Measurements from ENCODE around the gene SPOCK1.

Gene SPOCK1

DNA sequence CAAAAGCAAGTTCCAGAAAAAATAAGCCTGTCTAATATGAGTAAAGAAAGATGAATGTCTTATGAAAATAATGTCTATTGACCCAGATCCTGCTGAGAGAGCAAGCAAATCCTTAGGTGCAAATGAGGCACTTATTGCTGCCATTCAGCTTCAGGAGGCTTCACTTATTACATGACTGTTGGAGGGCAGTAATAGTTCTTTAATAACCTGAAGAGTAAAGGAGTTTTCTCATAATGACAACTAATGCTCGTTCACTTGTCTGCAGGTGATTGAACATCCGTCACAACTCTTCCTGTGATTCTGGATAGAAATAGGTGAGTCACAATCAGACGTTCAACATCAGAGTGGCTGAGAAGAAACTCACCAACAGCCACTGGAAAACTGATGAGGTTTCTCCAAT, 58.3 kb downstream of the SPOCK1 start:
- DNase-seq, result no peak

DNA sequence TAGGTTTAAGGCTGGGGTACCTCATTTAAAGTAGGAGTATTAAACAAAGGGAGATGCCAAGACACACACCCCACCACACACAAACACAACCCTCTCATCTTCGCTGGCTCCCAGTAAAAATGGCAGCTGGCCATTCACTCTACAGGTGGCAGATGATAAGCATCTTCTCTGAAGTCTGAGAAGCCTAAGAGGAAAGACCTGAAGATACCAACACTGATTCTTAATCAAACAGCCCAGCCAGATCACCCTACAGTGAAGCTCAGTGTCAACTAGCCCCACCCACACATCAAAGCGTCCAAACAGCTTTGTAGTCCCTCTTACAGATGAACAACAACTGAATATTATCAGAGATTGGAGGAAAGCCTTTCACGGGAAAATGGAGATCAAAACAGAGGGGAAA, 59.5 kb downstream of the SPOCK1 start:
- DNase-seq, result no peak

DNA sequence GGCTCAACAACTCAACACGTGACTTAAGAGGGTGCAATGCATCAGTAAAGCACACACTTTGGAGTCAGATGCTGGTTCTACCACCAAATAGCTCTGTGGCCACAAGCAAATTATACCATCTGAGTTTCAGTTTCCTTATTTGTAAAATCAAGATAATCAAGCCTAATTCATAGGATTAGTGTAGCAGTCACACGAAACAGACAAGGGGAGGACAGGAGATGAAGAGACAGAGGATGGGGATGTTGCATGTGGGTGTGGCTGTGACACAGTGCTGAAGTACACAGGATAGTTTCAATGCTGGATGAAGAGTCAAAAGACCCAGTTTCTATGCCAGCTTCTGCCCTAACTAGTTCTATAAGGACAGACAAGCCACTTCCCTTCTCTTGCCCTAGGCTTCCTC, 60.2 kb downstream of the SPOCK1 start:
- no peak for DNase-seq

DNA sequence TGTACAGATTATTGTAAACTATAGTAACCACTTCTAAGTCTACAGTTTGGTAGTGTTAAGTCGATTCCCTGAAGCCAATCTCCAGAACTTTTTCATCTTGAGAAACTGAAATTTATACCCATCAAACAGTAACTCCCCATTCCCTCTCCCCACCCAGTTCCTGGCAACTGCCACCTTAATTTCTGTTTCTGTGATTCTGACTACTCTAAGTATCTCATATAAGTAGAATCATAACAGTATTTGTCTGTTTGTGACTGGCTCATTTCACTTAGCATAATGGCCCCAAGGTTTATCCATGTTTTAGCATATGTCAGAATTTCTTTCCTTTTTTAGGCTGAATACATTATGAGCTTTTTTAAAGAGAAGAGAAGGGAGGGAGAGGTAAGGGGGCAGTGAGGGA, 61.4 kb downstream of the SPOCK1 start:
- no peak for DNase-seq

DNA sequence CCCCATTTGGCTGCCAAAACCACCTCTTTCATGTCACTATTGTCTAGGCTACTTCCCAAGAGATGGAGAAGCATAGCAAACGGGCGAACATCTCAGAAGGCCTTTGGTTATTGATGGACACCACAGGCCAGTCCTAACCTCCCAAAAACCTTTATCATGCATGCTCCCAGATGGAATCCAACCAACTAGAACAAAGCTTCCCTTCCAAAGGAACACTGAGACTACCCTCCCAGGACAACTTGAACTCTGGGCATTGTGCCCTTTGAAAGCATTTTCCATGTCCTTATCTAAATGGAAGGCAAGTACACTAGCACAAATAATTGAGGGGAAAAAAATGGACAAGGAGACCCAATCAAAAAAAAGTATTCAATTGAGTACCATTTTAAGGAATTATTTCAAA, 65.6 kb downstream of the SPOCK1 start:
- no peak for DNase-seq

DNA sequence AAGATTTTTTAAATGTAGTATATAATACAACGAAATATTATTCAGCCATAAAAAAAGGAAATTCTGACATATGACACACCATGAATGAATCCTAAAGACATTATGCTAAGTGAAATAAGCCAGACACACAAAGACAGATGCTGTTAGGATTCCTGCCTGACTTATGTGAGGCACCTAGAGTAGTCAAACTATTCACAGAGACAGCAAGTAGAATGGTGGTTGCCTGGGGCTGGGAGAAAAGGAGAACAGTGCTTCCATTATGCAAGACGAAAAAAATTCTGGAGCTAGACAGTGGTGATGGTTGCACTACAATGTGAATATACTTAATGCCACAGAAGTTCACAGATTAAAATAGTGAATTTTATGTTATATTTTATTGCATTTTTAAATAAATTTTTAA, 66.8 kb downstream of the SPOCK1 start:
- DNase-seq, result no peak

DNA sequence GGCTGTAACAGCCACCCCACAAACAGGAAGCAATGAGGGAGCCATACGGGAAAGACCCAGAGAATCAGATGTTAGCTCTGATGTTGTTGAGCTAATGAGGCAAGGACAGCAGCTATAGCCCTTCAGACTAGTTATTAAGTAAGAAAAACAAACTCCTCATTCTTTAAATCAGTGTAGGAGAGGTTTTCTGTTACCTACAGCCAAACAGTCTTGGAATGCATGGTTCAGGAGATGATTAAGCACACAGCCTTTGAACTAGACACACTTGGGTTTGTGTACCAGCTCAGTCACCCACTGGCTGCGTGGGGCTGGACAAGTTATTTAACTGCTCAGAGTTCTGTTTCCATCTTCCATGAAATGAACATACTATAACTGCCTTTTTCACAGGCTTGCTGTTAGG, 68.1 kb downstream of the SPOCK1 start:
- DNase-seq, result no peak

DNA sequence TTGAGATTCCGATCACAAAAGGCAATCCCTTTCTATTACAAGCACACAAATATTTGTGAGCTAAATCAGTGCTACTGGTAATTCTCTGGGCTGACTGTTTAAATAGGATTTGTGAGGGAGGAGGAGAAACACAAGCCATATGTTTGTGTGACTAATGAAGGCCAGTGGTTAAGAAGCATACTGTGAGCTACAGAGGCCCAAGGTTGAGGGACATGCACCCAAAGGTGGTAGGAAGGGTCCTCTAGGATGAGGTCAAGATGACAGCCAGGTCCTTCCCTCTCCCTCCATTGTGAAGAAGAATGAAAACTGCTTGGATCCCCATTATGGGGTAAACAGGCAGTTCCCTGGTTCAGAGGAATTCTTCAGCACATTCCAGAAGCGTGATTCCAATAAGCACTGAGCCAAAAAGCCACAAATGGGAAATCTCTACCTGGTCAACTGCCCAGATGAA, 83.9 kb downstream of the SPOCK1 start:
- DNase-seq, result no peak

DNA sequence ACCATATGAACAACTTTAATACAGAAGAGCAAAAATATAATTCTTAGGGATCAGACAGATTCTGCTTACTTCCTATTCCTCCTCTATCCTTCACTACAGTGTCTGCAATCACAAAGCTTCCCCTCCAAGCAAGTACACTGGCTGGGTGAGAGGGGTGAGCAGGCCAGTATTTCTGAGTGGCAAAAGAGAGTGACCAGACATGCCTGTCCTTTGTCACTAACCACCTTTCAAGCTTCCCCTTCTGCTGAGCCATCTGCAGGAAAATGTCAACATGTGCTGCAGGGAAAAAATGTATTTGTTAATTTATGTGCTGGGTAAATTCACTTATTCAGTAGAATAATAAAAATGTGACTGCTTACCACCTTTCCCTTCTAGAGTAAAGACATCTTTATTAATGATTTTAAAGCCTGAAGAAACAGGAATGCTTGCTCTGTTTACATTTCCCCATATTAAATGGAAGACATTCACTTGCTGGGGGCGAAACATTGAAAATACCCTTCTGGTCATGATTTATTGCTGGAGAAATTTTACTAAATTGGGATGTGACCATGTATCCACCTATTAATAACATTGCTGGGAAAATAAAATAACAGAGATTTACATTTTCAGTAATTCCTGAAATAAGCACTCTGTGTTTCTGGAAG, 84.9 kb downstream of the SPOCK1 start:
- DNase-seq, result no peak

DNA sequence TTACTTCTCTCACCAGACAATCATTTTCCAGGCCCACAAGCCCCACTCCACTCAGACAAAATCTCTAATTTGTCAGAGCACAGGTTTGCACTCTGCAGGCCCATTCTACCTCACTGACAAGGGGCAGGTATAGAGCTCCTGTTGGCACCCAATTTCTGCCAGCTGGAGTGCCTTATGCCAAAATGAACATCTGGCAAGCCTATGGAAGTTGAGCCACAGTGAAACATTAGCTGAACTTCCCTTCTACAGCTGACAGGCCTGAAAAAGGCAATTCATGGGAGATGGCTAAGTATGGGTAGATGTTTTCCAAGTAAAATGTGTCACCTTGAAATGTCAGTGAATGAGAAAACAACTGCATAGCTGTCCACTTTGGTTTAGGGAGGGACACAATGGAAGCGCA, 87.0 kb downstream of the SPOCK1 start:
- no peak for DNase-seq

DNA sequence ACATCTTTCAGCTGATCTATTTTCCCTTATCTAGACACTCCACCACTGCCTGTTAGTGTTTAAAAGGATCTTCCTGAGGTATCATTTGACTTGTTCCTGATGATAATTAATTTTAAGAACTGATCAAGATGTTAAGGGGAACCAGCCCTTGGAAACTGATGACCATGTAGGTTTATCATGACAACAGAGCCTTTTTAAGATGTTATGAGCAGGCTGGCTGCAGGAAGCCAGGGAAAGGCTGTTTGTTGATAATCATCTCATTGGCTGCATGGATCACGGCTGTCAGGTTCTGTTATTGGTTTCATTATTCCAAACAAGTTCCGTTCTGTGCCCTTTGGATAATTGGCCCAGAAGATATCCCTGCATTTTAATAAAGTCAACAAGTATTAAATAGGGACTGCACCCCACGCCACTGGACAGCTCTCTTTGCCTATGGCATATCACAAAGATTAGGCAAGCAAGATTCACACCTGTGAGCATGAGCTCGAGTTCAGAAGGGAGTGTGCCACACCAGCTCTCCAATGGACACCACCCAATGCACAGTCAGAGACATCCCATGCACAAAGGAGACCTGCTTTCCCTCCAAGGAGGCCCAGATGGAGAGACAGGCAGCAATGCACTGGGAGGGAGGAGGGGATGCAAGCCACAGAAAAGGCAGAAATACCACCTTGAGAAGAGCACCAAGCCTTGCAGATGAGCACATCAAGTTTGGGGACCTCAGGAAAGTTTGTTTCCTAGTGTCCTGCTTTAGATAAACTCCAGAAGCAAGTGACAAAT, 88.7 kb downstream of the SPOCK1 start:
- no peak for DNase-seq

DNA sequence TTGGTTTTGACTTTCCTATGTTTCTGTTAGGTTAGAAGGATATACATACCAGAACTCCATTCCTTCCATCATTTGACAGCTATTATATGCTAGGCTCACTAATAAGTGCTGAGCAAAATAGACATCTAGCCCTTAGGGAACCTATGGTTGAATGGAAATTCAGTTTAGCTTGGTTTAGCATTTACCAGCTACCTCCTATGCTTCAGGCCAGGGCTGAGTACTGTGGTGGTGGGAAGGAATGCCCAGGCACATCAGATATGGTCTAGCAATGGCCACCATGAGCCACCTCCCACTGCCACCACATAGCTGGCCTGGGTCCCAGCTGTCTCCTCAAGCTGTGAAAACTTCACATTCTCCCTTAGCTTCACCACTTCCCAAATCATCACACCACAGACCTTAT, 89.4 kb downstream of the SPOCK1 start:
- no peak for DNase-seq

DNA sequence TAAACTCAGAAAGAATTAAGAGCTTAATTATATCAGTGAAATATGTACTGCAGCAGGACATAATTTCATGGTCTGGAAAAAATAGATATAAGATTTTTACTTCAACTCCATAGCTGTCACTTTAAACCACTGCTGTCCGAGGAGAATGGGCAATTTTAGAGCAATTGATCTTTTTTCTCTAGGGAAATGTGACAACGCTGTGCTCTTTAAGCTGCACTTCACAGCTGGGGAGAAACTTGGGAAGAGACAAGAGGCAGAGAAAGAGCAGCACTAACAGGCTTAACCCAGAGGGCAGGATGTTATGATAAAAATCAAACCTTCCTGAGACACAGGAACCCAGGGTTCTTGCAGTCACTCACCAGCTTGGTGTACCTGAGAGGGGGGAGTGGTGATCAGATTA, 92.0 kb downstream of the SPOCK1 start:
- no peak for DNase-seq

DNA sequence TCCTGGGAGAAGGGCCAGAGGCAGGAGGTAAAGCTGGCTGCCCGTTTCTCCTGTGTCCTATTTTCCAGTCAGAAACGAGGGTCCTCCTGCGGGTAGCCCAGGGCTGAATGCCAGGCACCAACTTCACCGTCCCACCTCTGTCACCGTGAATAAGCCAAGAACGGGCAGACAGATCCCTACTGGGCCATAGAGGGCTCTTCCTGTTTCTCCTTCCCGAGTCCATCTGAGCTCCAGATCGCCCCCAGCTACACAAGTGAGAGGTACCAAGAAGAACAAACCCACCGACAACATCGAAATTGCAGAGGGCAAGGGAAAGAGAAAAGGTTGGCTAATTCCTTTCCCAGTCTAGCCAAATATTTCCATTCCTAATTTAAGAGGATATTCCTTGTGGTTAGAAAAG, 93.7 kb downstream of the SPOCK1 start:
- DNase-seq, result no peak

DNA sequence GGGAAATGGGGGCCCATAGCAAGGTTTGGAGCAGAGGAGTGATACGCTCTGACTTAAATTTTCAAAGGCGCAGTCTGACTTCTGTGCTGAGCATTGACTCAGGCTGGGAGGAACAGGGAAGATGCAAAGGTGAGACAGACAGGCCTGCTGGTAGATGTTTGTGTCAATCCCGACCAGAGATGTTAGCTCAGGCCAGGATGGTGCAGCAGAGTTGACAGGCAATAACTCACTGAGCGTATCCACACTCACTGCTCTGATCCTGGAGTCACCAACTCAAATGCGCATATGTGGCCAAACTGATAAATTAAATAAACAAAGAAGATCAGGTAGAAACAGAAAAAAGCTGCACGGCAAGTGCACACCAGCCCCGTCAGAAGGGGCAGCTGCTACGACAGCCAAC, 95.3 kb downstream of the SPOCK1 start:
- no peak for DNase-seq

DNA sequence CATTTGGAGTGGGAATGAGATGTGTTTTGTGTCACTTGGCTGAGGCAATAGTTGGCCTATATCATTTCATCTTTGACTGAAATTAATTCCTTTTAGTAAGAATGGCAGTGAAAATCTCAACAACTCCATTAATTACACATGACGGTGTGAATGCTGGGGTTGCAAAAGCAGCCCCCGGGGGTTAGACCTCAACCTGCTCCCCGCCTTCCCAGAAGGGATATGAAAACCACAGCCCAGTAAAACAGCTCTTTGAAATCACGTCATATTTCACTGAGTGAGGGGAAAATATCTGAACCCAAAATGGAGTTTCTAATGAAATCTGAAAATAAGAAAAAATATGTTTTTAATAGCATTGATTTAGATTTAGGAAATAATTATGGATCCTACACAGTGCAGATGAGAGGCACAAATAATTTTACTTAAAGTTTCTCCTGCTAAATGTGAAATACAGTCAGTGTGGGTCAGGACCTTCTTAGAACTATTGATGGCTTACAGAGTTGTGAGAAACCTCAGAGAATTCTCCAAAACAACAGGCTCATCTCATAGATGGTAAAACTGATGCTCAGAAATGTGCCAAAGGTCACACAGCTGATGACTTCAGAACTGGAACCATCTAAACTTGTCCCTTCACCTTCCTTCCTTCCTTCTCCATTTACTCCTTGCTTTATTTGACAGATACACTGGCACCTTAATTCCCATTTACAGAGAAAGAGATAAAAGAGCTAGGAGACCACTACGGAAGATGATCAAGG, 96.5 kb downstream of the SPOCK1 start:
- no peak for DNase-seq

DNA sequence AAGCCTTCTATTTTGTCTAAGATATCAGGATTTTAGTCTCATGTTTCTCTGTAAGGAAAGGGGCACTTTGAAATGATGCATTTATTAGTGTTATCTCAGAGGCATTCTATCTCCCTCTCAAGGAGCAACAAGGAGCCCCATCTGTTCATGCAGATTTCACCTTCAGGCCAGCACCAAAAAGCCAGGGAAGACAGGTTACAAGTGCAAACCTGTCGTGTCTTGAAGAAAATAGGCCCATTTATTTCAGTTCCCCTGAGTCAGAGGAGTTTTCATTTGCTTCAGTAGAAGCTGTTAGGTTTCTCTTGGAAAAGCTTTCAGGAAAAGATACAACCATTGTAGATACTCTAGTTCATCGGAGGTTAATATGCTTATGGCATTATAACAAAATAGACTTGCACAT, 97.2 kb downstream of the SPOCK1 start:
- no peak for DNase-seq

DNA sequence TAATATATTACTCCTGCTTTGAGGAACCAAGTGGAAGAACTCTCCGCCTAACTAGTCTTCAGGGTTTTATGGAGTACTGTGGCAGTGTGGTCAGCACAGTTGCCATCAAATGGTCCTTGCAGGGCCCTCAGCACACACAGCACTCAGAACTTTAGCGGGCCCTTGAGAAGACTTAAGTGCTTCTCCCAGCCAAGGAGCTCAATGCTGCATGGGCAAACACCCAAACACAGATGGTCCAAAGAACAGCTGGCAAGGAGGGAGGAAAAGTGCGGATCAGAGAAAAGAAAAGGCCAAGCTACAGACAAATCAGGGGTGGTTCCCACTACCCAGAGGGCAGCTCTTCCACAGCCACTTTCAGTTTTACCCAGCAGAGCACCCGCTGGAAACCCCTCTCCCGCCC, 98.6 kb downstream of the SPOCK1 start:
- no peak for DNase-seq

DNA sequence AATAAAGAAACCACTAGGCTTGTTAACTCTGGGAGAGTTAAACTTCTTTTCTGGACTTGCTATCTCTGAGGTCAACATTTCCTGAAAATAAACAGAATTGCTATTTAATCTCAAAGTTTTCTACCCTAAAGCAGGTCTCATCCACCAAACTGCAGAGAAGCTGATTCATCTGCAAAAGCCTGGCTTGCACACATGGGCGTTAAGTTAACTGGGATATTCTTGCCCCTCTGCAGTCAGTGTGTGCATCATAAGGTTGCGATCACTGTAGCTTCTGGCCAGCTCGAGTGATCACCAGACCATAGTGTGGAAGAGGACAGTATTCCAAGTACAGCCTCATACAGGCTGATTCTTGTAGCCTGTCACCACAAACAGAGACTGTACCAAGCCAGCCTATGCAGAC, 99.2 kb downstream of the SPOCK1 start:
- no peak for DNase-seq

DNA sequence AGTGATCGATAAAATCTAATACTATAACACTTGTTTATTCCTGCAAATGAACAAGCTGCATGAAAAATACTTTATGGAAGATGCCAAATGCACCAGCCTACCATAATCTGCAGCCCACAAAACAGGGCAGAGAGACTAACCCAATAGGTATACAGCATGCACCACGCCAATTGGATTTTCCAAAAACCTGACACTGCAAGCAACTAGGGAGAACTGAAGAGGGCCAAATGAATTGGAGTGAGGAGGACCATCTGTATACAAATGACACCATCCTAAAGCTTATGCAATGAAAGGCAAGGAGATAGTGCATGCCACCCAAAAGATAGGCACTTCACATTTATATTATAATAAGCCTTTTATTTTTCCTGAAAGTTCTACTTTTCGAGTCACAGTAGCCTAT, 100.4 kb downstream of the SPOCK1 start:
- no peak for DNase-seq

DNA sequence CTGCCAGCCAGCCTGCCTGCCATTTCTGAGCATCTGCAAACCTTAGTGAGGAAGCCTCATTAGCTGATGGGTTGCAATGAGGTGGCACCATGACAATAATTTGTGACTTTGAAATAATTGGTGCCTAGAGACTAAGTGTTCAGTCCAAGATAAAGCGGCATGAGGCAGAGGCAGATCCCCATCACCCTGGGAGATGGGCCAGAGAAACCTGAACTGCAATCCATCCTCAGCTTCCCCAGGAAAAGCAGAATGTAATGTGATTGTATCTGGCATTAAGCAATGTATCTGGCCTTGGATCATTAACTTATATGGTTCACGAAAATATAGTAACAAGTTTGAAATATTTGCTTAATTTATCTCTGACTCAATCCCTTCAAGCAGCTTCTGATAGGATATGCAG, 101.0 kb downstream of the SPOCK1 start:
- DNase-seq, result no peak

DNA sequence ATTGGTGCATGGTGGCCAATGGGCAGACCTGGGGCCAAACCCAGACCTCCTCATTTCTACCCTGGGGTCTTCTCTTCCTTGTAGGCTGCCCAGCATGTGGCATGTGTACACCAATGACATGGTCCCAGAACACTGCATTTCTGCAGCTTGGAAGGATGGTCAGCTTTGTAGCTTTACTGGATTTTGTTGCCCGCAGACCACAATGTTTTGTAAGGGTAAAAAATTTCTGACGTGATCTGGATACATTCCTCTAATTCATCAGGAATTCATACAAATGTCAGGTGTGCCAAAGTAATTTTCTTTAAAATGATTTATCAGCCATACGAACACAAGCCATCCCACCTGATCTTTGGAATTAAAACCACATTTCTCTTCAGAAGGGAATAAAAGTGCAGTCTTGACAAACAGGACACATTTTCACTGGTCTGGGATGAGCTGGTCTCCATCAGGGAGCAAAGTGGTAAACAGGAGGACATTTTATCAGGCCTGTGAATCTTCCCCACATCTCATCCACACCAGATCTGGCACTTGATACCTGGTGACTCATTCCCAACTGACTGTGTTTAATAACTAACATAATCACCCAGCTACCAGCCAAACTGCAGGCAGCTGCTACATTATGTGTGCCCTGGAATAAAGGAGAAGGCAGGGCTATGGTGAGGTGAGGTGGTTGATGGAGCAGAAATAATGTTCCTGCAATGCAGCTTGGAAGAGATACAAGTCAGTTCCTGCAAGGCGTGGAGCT, 103.9 kb downstream of the SPOCK1 start:
- DNase-seq, result no peak

DNA sequence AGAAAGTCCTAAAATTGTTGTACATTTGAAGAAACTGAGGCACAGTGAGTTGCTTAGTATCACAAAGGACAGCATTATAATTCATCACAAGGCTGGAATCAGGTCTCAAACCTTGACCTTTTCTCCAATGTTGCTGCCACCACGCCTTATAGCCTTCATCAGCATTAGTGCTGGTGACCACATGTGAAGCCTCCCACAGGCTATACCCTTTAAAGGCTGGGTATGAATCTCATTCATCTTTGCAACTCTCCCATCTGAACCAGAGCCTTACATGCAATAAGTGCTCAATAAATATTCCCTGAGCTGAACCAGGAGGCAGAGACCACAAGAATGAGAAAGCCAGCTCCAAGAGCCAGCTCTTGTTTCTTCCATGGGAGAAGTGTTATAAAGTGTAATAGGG, 104.7 kb downstream of the SPOCK1 start:
- no peak for DNase-seq
